Nephron (organoid): Measurements from ENCODE around the gene PLCB3.

Source experiments
- H3K27ac Mint-ChIP-seq, 3 experiments: 2 replicates each; pipeline ENCODE4 v1.8.0; 2020; ENCODE audit warnings: mixed read lengths in 3 of 3, mild to moderate bottlenecking in 2 of 3, moderate library complexity in 1 of 3
- H3K27me3 Mint-ChIP-seq: 2 replicates; pipeline ENCODE4 v1.8.0; 2021; ENCODE audit warnings: low read depth, mild to moderate bottlenecking, moderate library complexity, mixed read lengths
- H3K36me3 Mint-ChIP-seq: 2 replicates; pipeline ENCODE4 v1.8.0; 2020; ENCODE audit warnings: low read depth, mixed read lengths
- H3K4me1 Mint-ChIP-seq: 2 replicates; pipeline ENCODE4 v1.8.0; 2020; ENCODE audit warnings: mixed read lengths
- H3K4me3 Mint-ChIP-seq, 3 experiments: 2 replicates each; pipeline ENCODE4 v1.8.0; 2020; ENCODE audit warnings: mild to moderate bottlenecking in 3 of 3, mixed read lengths in 3 of 3, moderate library complexity in 2 of 3
- H3K9me3 Mint-ChIP-seq: 2 replicates; pipeline ENCODE4 v1.8.0; 2020; ENCODE audit warnings: mixed read lengths
- TF ChIP-seq, protein P1 (sequence below), 3 experiments: fragments of 200-600 bp; sonication (generic); IDR thresholded peaks; one replicate each; pipeline ENCODE4 v1.5.0; 2021; ENCODE audit warnings: antibody characterized with exemption in 3 of 3; ENCODE audit not compliant: unreplicated experiment in 3 of 3

PLCB3 gene

DNA sequence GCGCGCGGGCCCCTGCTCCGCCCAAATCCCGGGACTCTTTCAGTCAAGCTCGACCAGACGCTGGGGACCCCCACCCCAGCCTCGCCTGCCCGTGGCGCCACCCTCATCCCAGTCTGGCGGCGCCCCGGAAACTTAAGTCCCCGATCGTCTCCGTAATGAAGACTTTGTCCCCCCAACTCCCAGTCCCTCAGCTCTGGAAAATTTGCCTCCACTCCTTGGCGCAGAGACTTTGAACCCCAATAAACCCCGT, 348 bp downstream of the PLCB3 start:
- Mint-ChIP-seq H3K4me1 (peaks cover 19% of the 10 kb centered on the region), H3K4me3 (peak overlapping the region; percentile 89 to 91 (median 89)), H3K36me3 (peaks cover 3% of the 10 kb centered on the region), H3K9me3 (no peaks in the 10 kb centered on the region), H3K27me3 (no peaks in the 10 kb centered on the region), H3K27ac (no peak overlapping the region)
- TF ChIP-seq, protein P1, sequence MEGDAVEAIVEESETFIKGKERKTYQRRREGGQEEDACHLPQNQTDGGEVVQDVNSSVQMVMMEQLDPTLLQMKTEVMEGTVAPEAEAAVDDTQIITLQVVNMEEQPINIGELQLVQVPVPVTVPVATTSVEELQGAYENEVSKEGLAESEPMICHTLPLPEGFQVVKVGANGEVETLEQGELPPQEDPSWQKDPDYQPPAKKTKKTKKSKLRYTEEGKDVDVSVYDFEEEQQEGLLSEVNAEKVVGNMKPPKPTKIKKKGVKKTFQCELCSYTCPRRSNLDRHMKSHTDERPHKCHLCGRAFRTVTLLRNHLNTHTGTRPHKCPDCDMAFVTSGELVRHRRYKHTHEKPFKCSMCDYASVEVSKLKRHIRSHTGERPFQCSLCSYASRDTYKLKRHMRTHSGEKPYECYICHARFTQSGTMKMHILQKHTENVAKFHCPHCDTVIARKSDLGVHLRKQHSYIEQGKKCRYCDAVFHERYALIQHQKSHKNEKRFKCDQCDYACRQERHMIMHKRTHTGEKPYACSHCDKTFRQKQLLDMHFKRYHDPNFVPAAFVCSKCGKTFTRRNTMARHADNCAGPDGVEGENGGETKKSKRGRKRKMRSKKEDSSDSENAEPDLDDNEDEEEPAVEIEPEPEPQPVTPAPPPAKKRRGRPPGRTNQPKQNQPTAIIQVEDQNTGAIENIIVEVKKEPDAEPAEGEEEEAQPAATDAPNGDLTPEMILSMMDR (IDR thresholded peaks at IDR 0.05; ENCODE audit: unreplicated experiment in 3 of 3): no peak

DNA sequence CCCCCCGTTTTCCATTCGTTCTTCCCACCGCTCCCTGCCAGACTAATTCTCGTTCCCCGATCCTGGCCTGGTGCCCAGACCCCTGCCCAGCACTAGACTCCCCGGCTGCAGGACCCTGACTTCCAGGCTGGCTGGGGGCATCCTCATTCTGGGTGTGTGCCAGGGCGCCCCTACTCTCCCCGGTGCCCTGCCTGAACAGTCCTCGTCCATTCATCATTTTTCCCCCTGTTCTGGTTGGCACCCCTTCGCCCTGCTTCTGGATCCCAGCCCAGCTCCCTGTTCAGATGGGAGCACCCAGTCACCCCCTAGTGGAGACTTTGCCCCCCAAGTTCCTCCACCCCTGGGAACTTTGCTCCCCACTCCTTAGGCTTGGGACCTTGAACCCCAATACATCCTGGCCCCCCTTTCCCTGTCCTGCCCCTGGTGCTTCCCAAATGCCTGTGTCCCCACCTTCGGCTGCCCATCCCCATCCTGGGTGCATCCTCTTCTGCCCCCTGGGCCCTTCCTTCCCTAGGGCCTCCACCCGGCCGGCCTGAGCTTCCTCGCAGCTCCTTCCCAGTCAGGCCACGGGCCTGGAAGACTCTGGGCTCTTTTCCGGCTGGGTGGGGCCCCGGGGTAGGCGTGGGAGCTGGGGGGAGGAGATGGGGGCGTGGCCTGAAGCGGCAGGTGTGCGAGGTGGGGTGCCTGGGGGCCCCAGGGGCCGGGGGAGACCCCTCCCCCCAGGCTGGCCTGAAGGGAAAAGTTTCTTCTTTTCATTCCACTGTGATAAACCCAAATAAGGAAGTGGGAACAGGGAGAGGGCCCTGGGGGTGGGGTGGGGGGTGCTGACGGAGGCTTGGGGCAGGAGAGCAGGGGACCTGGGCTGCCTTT, 908 bp downstream of the PLCB3 start:
- Mint-ChIP-seq H3K9me3 (no peaks in the 10 kb centered on the region), H3K36me3 (peaks cover 3% of the 10 kb centered on the region), H3K27ac (peak overlapping the region in 1 of 3 experiments; percentile 66), H3K4me3 (peak overlapping the region; percentile 89 to 91 (median 89)), H3K4me1 (peaks cover 19% of the 10 kb centered on the region), H3K27me3 (no peaks in the 10 kb centered on the region)
- TF ChIP-seq, protein P1 (IDR thresholded peaks at IDR 0.05; ENCODE audit: unreplicated experiment in 3 of 3): peak in 1 of 3 experiments; percentile 17

DNA sequence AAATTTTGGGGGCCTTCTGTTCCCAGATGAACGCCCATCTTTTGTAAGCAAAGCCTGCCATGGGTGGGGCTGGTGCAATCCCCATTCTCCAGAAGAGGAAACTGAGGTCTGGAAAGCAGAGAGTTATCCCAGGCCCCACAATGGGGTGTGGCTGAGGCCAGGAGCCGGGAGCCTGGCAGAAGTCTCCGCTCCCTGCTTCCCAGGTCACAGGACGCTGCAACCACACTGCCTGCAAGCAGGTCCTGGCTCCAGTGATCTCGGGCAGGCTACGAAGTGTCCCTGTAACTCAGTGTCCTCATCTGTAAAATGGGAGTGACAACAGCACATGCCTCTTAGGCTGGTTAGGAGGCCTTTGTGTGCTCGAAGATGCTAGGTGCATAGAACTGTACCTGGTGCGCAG, 1.7 kb downstream of the PLCB3 start:
- Mint-ChIP-seq H3K27ac (no peak overlapping the region), H3K36me3 (peaks cover 10% of the 10 kb centered on the region), H3K4me3 (peak overlapping the region; percentile 46 to 79 (median 76)), H3K27me3 (no peaks in the 10 kb centered on the region), H3K4me1 (peaks cover 15% of the 10 kb centered on the region), H3K9me3 (no peaks in the 10 kb centered on the region)
- TF ChIP-seq, protein P1 (IDR thresholded peaks at IDR 0.05; ENCODE audit: unreplicated experiment in 3 of 3): no peak

DNA sequence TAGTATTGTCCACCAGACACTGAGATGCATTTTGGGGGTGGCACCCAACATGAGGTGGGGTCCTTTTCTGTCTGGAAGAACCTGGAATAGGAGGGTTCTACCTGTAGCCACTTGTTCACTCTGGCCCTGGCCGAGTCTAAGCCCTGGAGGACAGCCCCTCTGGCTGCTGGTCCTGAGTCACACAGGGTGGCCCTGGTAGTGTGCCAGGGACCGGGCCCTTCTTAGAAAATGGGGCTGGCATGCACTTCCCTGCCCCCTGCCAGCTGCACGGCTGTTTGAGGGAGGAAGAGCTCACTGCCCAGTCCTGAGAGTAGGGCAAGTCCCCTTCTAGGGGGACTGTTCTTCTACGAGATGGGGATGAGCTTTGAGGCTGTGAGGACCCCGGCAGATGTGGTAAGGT, 2.2 kb downstream of the PLCB3 start:
- no peaks in the 10 kb centered on the region for H3K27me3 Mint-ChIP-seq
- peaks cover 13% of the 10 kb centered on the region for H3K4me1 Mint-ChIP-seq
- TF ChIP-seq, protein P1 (IDR thresholded peaks at IDR 0.05; ENCODE audit: unreplicated experiment in 3 of 3): no peak
- no peaks in the 10 kb centered on the region for H3K9me3 Mint-ChIP-seq
- H3K36me3 Mint-ChIP-seq: peaks cover 12% of the 10 kb centered on the region
- H3K4me3 Mint-ChIP-seq: peak overlapping the region; percentile 41 to 79 (median 76)
- H3K27ac Mint-ChIP-seq: no peak overlapping the region

DNA sequence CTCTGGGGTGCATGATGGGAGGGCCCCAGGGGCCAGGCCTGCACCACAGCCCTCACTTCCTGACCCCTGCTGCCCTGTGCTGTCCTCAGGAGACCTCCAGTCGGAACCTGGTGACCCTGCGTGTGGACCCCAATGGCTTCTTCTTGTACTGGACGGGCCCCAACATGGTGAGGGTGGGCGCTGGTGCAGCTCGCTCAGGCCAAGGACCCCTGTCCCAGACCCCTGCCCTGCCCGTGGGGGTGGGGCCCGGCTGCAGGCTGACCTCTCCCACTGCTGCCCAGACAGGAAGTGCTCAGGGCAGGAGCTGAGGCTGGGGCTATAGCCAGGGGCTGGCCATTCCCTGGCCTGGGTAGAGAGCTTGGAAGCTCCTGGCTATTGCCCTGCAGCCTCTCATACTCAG, 3.0 kb downstream of the PLCB3 start:
- H3K36me3 Mint-ChIP-seq: peaks cover 14% of the 10 kb centered on the region
- H3K9me3 Mint-ChIP-seq: no peaks in the 10 kb centered on the region
- TF ChIP-seq, protein P1 (IDR thresholded peaks at IDR 0.05; ENCODE audit: unreplicated experiment in 3 of 3): no peak
- no peaks in the 10 kb centered on the region for H3K27me3 Mint-ChIP-seq
- peak overlapping the region; percentile 42 to 76 (median 45) for H3K4me3 Mint-ChIP-seq
- H3K4me1 Mint-ChIP-seq: peaks cover 8% of the 10 kb centered on the region
- no peak overlapping the region for H3K27ac Mint-ChIP-seq
